PC-3 (cell line): ENCODE data around the gene PRB4. TPM values are rescaled to one million over a fixed set of nuclear protein-coding genes. Genes with fewer than 3 reads are reported as not detected.
A peak's percentile ranks its signal among the peaks of the same experiment; 100 is the strongest.

Source experiments
- ATAC-seq: fragments of 200-7000 bp; cut with Tn5 transposase; 2 replicates; pipeline ENCODE4 v1.9.1; 2020; ENCODE audit warnings: mild to moderate bottlenecking, moderate library complexity
- BruUV-seq: library from RNA; stranded (reverse); fragments of 400-500 nt; replicated peaks from 2 replicates; lab custom pipeline; 2021; lab: Mats Ljungman, UMichigan
- CTCF ChIA-PET: fragments of 300-600 bp; sonication (Branson Sonifier 250); formaldehyde crosslinking; loops from one replicate; lab custom pipeline; 2022; ENCODE audit warnings: antibody characterized with exemption; lab: Charles Lee
- POLR2A ChIA-PET: fragments of 300-600 bp; sonication (Branson Sonifier 250); formaldehyde crosslinking; loops from one replicate; lab custom pipeline; 2022; ENCODE audit warnings: antibody characterized with exemption; ENCODE audit not compliant: unreplicated experiment; lab: Charles Lee
- DNase-seq: peaks from one replicate; pipeline ENCODE4 v3.0.0-alpha.2; 2015
- H2AFZ ChIP-seq: fragments of 300-600 bp; sonication (generic); 2 replicates; pipeline ENCODE4 v1.6.0; 2016; ENCODE audit warnings: antibody characterized with exemption, low read length
- H3F3A ChIP-seq: fragments of 300-600 bp; sonication (generic); one replicate; pipeline ENCODE4 v1.6.0; 2017; ENCODE audit warnings: antibody characterized with exemption, low read length, control low read depth, mild to moderate bottlenecking; ENCODE audit not compliant: unreplicated experiment
- H3K27ac ChIP-seq: fragments of 300-600 bp; sonication (generic); 2 replicates; pipeline ENCODE4 v1.5.1; 2016; ENCODE audit warnings: mild to moderate bottlenecking, low read length
- H3K27me3 ChIP-seq: fragments of 300-600 bp; sonication (generic); 2 replicates; pipeline ENCODE4 v1.6.1; 2016; ENCODE audit warnings: low read length, mixed read lengths
- H3K36me3 ChIP-seq: fragments of 300-600 bp; sonication (generic); 2 replicates; pipeline ENCODE4 v1.6.1; 2016; ENCODE audit warnings: low read depth, mixed run types, low read length, mixed read lengths
- H3K4me1 ChIP-seq: fragments of 300-600 bp; sonication (generic); 2 replicates; pipeline ENCODE4 v1.5.1; 2016; ENCODE audit warnings: low read length; ENCODE audit not compliant: insufficient read depth
- H3K4me2 ChIP-seq: fragments of 300-600 bp; sonication (generic); 2 replicates; pipeline ENCODE4 v1.6.0; 2016; ENCODE audit warnings: low read length
- H3K4me3 ChIP-seq: fragments of 300-600 bp; sonication (generic); 2 replicates; pipeline ENCODE4 v1.5.1; 2016; ENCODE audit warnings: mild to moderate bottlenecking, low read length, mixed read lengths
- H3K79me2 ChIP-seq: fragments of 300-600 bp; sonication (generic); 2 replicates; pipeline ENCODE4 v1.6.1; 2017; ENCODE audit warnings: low read length, mixed read lengths
- H3K9ac ChIP-seq: fragments of 300-600 bp; sonication (generic); 2 replicates; pipeline ENCODE4 v1.6.0; 2016; ENCODE audit warnings: mild to moderate bottlenecking, low read length
- H3K9me2 ChIP-seq: fragments of 300-600 bp; sonication (generic); replicated peaks from 2 replicates; pipeline ENCODE4 v1.6.1; 2016; ENCODE audit warnings: mixed run types, low read length, mixed read lengths
- H3K9me3 ChIP-seq: fragments of 300-600 bp; sonication (generic); 2 replicates; pipeline ENCODE4 v1.6.1; 2016; ENCODE audit warnings: low read length, mixed read lengths
- H4K20me1 ChIP-seq: fragments of 300-600 bp; sonication (generic); 2 replicates; pipeline ENCODE4 v1.6.1; 2016; ENCODE audit warnings: low read length, mixed read lengths
- CTCF ChIP-seq: fragments of 300-600 bp; sonication (generic); conservative IDR thresholded peaks from 2 replicates; pipeline ENCODE4 v1.5.1; 2017; ENCODE audit warnings: antibody characterized with exemption, low read depth, mild to moderate bottlenecking, low read length
- EZH2 ChIP-seq: fragments of 300-600 bp; sonication (generic); IDR thresholded peaks from one replicate; pipeline ENCODE4 v1.6.1; 2017; ENCODE audit warnings: antibody characterized with exemption, mild to moderate bottlenecking, low read length; ENCODE audit not compliant: unreplicated experiment
- EZH2phosphoT487 ChIP-seq: fragments of 300-600 bp; sonication (generic); IDR thresholded peaks from 2 replicates; pipeline ENCODE4 v1.6.1; 2018; ENCODE audit warnings: mild to moderate bottlenecking, antibody characterized with exemption, low read length, borderline replicate concordance
- intact Hi-C: fragments of 100-400 bp; cut with micrococcal nuclease; formaldehyde crosslinking; loops from 2 replicates; pipeline ENCODE4 v1.9.0; 2023
- total RNA-seq: library from RNA; depleted of rRNA; stranded (reverse); fragments of >200 nt; gene quantifications from 2 replicates; pipeline ENCODE4 v1.2.3, GENCODE V29; 2014

Gene PRB4
- total RNA-seq, 1 experiment from 2014 or later: not detected

DNA sequence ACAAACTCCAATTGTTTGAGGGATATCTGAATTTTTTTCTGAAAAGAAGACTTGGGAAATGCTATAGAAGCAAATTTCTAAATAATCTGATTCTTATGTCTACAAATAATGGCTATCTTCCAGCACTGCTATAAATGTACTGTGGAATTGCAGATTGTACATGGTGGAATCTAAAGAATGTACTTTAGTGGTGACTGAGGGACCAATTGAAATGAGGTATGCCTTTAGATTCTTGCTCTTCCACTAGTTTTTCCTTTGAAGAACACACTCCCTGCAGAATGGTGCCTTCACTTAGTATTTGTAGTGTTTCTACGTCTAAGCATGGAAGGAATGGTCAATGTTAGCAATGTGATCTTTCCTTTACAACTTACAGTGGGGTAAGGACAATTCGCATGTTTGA, 11.7 kb upstream of the PRB4 start:
- Histone ChIP-seq H3K79me2 (no peaks in the 10 kb centered on the region), H3K4me2 (no peak overlapping the region), H2AFZ (no peak overlapping the region), H3K4me3 (no peak overlapping the region), H3K9me3 (no peaks in the 10 kb centered on the region), H3K27me3 (no peaks in the 10 kb centered on the region), H3K4me1 (no peaks in the 10 kb centered on the region), H3F3A (no peaks in the 10 kb centered on the region), H3K36me3 (no peaks in the 10 kb centered on the region), H3K9me2 (no peaks in the 10 kb centered on the region), H3K9ac (no peak overlapping the region), H3K27ac (no peak overlapping the region), H4K20me1 (no peaks in the 10 kb centered on the region)
- POLR2A ChIA-PET: no interaction called here
- no peak for TF ChIP-seq CTCF
- TF ChIP-seq EZH2: no peak
- TF ChIP-seq EZH2phosphoT487: no peak
- CTCF ChIA-PET: no interaction called here
- DNase-seq (peak; percentile 22), ATAC-seq (no peak)
- no TSS peak for BruUV-seq
- intact Hi-C loops: no loop called here

DNA sequence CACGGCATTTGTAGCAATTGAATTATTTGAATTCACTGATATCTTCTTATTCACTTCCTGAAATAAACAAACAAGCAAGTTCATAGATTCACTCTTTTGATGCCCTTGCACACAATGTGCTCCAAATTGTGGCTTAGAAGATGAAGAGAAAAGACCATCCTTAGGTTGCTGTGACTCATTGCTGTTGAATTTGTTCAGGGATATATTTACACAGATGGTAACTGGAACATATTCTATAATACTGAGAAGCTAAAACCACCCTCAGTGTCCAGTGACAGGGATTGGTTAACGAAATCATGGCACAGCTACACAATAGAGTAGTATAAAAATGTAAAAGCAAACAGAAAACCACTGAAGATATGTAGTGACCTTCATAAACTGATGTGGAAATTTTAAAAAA, 3.1 kb downstream of the PRB4 start:
- BruUV-seq: no TSS peak
- TF ChIP-seq CTCF (no peak), EZH2phosphoT487 (no peak), EZH2 (no peak)
- H3K27ac ChIP-seq: no peak overlapping the region
- no peak overlapping the region for H3K4me3 ChIP-seq
- H3K9me3 ChIP-seq: no peaks in the 10 kb centered on the region
- peaks cover 15% of the 10 kb centered on the region for H3K4me1 ChIP-seq
- no peaks in the 10 kb centered on the region for H3K9me2 ChIP-seq
- intact Hi-C loops: loop anchor here (5.0 kb wide), 1 partner anchor 180 kb away; no protein-coding TSS in a partner anchor
- POLR2A ChIA-PET: no interaction called here
- H3K9ac ChIP-seq: no peak overlapping the region
- ATAC-seq (peak; percentile 93), DNase-seq (peak; percentile 63)
- CTCF ChIA-PET: interaction anchor here (0.6 kb wide), 2 partner anchors 38 to 79 kb away, joined by 3 read pairs; no protein-coding TSS in a partner anchor
- H3F3A ChIP-seq: no peaks in the 10 kb centered on the region
- H3K27me3 ChIP-seq: no peaks in the 10 kb centered on the region
- no peak overlapping the region for H3K4me2 ChIP-seq
- H4K20me1 ChIP-seq: no peaks in the 10 kb centered on the region
- no peak overlapping the region for H2AFZ ChIP-seq
- H3K36me3 ChIP-seq: no peaks in the 10 kb centered on the region
- no peaks in the 10 kb centered on the region for H3K79me2 ChIP-seq

DNA sequence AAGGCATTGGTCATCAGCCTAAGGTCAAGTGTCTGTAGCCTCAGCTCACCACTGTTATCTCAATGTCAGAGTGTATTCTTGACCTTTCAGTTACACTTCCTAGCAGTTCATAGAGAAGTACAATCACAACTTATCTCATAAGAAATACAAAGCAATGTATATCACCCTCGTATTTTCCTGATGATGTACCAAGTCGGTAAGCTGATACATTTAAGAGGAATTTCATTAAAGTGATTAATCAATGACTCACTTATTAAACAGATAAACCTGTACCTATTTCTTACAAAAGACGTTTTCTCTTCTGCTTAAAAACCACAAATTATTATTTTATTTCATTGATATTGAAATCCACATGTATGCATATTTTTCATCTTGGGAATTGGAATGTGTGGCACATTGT, 36.8 kb downstream of the PRB4 start:
- intact Hi-C loops: no loop called here

More for the DNA sequence above, 36.8 kb downstream of the PRB4 start:
- peak; percentile 65 for ATAC-seq
- peak; percentile 54 for DNase-seq
- POLR2A ChIA-PET: no interaction called here
- Histone ChIP-seq H3K4me2 (peak overlapping the region; percentile 44), H3F3A (no peaks in the 10 kb centered on the region), H3K79me2 (no peaks in the 10 kb centered on the region), H3K4me3 (no peak overlapping the region), H2AFZ (no peak overlapping the region), H3K9ac (no peak overlapping the region), H3K4me1 (peaks cover 14% of the 10 kb centered on the region), H3K9me3 (no peaks in the 10 kb centered on the region), H4K20me1 (no peaks in the 10 kb centered on the region), H3K27ac (no peak overlapping the region), H3K36me3 (no peaks in the 10 kb centered on the region), H3K27me3 (no peaks in the 10 kb centered on the region), H3K9me2 (no peaks in the 10 kb centered on the region)
- CTCF ChIA-PET: no interaction called here
- BruUV-seq: no TSS peak
- TF ChIP-seq EZH2 (no peak), EZH2phosphoT487 (no peak), CTCF (no peak)
